SU-DHL-6 (cell line): ENCODE data around the gene NKAIN4.

Experiments used
- H2AFZ ChIP-seq: fragments of 200-600 bp; sonication (generic); 2 replicates; pipeline ENCODE4 v1.6.1; 2014; ENCODE audit warnings: low read depth, mild to moderate bottlenecking, moderate library complexity, mixed read lengths, antibody characterized with exemption, low read length; ENCODE audit not compliant: severe bottlenecking
- H3F3A ChIP-seq: fragments of 200-600 bp; shearing (Covaris generic); 2 replicates; pipeline ENCODE4 v1.6.0; 2016; ENCODE audit warnings: antibody characterized with exemption, mild to moderate bottlenecking; ENCODE audit not compliant: insufficient read depth
- H3K27ac ChIP-seq: fragments of 200-600 bp; sonication (generic); 2 replicates; pipeline ENCODE4 v1.5.1; 2016; ENCODE audit warnings: low read depth, mild to moderate bottlenecking, low read length, moderate library complexity, mixed read lengths
- H3K27me3 ChIP-seq: fragments of 200-600 bp; sonication (generic), shearing (Covaris generic); 2 replicates; pipeline ENCODE4 v1.6.0; 2014; ENCODE audit warnings: mild to moderate bottlenecking, low read length
- H3K36me3 ChIP-seq: fragments of 200-600 bp; sonication (generic); 2 replicates; pipeline ENCODE4 v1.6.1; 2014; ENCODE audit warnings: mild to moderate bottlenecking, low read length, mixed read lengths
- H3K4me2 ChIP-seq: fragments of 300-600, 200-600 bp; shearing (Covaris generic), sonication (generic); 2 replicates; pipeline ENCODE4 v1.6.0; 2014; ENCODE audit warnings: low read length, low read depth, mild to moderate bottlenecking; ENCODE audit not compliant: poor library complexity, severe bottlenecking
- H3K4me3 ChIP-seq: fragments of 200-600 bp; sonication (generic); 2 replicates; pipeline ENCODE4 v1.5.1; 2014; ENCODE audit warnings: antibody characterized with exemption, low read length, mild to moderate bottlenecking, mixed read lengths; ENCODE audit not compliant: insufficient read depth, poor library complexity, severe bottlenecking
- H3K79me2 ChIP-seq: fragments of 200-600 bp; sonication (generic); 2 replicates; pipeline ENCODE4 v1.6.1; 2014; ENCODE audit warnings: mild to moderate bottlenecking, low read length, moderate library complexity; ENCODE audit not compliant: insufficient read depth
- H3K9ac ChIP-seq: fragments of 200-600 bp; sonication (generic); 2 replicates; pipeline ENCODE4 v1.7.0; 2014; ENCODE audit warnings: mild to moderate bottlenecking, low read length
- H3K9me2 ChIP-seq: fragments of 200-600 bp; sonication (generic); replicated peaks from 2 replicates; pipeline ENCODE4 v1.6.1; 2014; ENCODE audit warnings: low read length; ENCODE audit not compliant: insufficient read depth
- H3K9me3 ChIP-seq: fragments of 200-600 bp; sonication (generic); 2 replicates; pipeline ENCODE4 v1.6.1; 2014; ENCODE audit warnings: low read length, mixed read lengths; ENCODE audit not compliant: insufficient read depth
- H4K20me1 ChIP-seq: fragments of 200-600 bp; sonication (generic); 2 replicates; pipeline ENCODE4 v1.6.1; 2014; ENCODE audit warnings: low read depth, mild to moderate bottlenecking, antibody characterized with exemption, low read length, moderate library complexity, mixed read lengths
- CTCF ChIP-seq: fragments of 200-600 bp; sonication (generic); IDR thresholded peaks from one replicate; pipeline ENCODE4 v1.5.1; 2017; ENCODE audit warnings: antibody characterized with exemption, mild to moderate bottlenecking, low read length, moderate library complexity; ENCODE audit not compliant: insufficient read depth, poor library complexity, severe bottlenecking
- EZH2phosphoT487 ChIP-seq: fragments of 200-600 bp; sonication (generic), shearing (Covaris generic); conservative IDR thresholded peaks from 2 replicates; pipeline ENCODE4 v1.6.1; 2018; ENCODE audit warnings: mild to moderate bottlenecking, antibody characterized with exemption, low read length, moderate library complexity, mixed read lengths

The NKAIN4 gene

GRCh38 chr20:63254232-63254605 is at the start of gene NKAIN4:
TSS of gene NKAIN4 (minus strand) at chr20:63254463. CDS start at chr20:63254450, 13 bp downstream.
- no peaks in the 10 kb centered on the region for H3K27me3 ChIP-seq
- H3K4me2 ChIP-seq = no peak within 1 kb of the TSS
- no peaks in the 10 kb centered on the region for H4K20me1 ChIP-seq

GRCh38 chr20:63303095-63303666 is 48.9 kb upstream of the NKAIN4 start:
- Histone ChIP-seq H3K9me3 (no peaks in the 10 kb centered on the region), H3K27ac (no peak overlapping the region), H3K79me2 (no peaks in the 10 kb centered on the region), H3K9me2 (no peaks in the 10 kb centered on the region), H3K4me3 (no peak overlapping the region), H3K36me3 (no peaks in the 10 kb centered on the region), H2AFZ (no peak overlapping the region), H3K9ac (no peak overlapping the region), H4K20me1 (no peaks in the 10 kb centered on the region), H3K4me2 (no peak overlapping the region), H3F3A (no peaks in the 10 kb centered on the region), H3K27me3 (no peaks in the 10 kb centered on the region)
- TF ChIP-seq EZH2phosphoT487 (no peak), CTCF (no peak)

More at GRCh38 chr20:63254232-63254605, at the start of gene NKAIN4:
- H3K36me3 ChIP-seq = no peaks in the 10 kb centered on the region
- H3K27ac ChIP-seq = no peak within 1 kb of the TSS
- H3F3A ChIP-seq = no peaks in the 10 kb centered on the region
- H3K9ac ChIP-seq = no peak within 1 kb of the TSS
- no peaks in the 10 kb centered on the region for H3K79me2 ChIP-seq
- H3K4me3 ChIP-seq = no peak within 1 kb of the TSS
- no peaks in the 10 kb centered on the region for H3K9me3 ChIP-seq
- no peak within 1 kb of the TSS for H2AFZ ChIP-seq
- H3K9me2 ChIP-seq = no peaks in the 10 kb centered on the region
- TF ChIP-seq CTCF (no peak), EZH2phosphoT487 (no peak)

GRCh38 chr20:63301671-63302070 is 47.4 kb upstream of the NKAIN4 start:
- Histone ChIP-seq H3K9me2 (no peaks in the 10 kb centered on the region), H3K9ac (no peak overlapping the region), H3K27me3 (no peaks in the 10 kb centered on the region), H3K27ac (no peak overlapping the region), H3F3A (no peaks in the 10 kb centered on the region), H4K20me1 (no peaks in the 10 kb centered on the region), H3K4me3 (no peak overlapping the region), H2AFZ (no peak overlapping the region), H3K4me2 (no peak overlapping the region), H3K36me3 (no peaks in the 10 kb centered on the region), H3K79me2 (no peaks in the 10 kb centered on the region), H3K9me3 (no peaks in the 10 kb centered on the region)
- TF ChIP-seq EZH2phosphoT487 (no peak), CTCF (no peak)
